Activated T-helper 1 cell treated with Interleukin-2 at 50 U/mL for 16 hours (primary cell): ENCODE results near the gene JPT2.
"Not testable (repeated sequence)": the region's sequence is repeated elsewhere in the genome, so short reads cannot be mapped to it uniquely, and the experiment has no call there.

Experiments
- DNase-seq: peaks from one replicate; pipeline ENCODE4 v3.0.0-alpha.2; 2020; ENCODE audit warnings: low read depth

JPT2 gene

DNA sequence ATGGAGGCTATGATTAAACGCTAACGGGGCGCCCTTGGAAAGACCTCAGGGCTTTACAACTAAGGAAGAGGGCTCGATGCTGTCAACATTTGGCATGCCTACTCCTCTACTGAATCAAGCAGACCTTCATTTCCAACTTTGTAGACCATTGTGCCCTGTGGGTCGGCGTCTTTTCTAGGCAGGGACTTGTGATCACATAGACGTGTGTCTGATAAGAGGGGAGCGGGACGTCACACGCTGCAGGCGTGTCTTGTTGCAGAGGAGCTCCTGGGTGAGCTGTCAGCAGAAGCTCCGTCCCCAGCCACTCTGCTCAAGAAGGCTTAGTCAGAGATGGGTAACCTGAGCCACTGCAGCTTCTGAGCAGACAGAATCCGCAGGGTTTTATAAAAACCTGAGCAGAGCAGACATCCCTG, 30.7 kb downstream of the JPT2 start:
- no peak for DNase-seq

DNA sequence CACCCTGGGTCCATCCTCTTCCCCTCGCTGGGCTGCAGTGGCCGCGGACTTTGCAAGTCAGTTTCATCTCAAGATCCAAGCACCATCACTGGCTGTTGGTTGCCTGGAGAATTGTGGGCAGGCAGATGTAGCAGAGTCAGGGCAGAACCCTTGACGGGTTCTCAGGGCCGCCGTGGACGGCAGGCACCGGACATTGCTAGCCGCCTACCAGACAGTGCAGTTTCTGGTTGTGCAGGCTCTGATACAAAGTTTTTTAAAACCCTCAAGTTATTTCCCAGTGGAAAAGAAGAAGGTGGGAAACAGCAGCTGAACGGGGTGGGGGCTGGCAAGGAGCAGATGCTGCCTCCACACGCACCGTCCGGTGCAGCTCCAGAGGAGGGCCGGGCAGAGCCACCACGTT, 31.3 kb downstream of the JPT2 start:
- DNase-seq: no peak

DNA sequence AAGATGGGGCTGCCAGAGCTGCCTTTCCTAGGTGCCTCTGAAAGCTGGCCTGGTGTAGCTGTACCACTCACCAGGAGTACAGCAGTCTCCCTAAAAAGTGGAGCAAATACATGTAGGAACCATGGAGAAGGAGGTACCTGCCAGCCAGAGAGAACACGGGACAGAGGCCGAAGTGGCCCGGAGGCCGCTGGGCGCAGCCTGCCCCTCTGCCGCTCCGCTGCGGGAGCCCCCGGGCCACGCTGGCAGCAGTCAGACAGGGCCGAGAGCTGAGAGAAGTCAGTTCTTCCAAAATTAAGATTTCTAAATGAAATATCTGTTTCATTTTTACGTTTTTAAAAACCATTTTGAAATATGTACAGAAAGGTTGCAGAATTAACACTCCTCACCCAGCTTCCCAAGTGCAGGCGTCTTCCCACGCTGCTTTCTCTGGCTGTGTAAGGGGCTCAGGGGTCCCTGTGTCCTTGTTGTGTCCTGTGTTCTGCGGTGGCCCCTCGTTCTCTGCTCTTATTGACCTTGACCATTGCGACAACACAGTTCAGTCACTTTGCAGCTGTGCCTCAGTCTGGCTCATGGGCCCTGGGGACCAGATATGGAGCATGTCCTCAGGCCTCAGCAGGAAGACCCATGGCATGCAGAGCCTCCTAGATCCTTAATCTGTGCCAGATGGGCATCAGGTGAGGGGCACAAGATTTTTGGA, 32.9 kb downstream of the JPT2 start:
- DNase-seq: no peak

DNA sequence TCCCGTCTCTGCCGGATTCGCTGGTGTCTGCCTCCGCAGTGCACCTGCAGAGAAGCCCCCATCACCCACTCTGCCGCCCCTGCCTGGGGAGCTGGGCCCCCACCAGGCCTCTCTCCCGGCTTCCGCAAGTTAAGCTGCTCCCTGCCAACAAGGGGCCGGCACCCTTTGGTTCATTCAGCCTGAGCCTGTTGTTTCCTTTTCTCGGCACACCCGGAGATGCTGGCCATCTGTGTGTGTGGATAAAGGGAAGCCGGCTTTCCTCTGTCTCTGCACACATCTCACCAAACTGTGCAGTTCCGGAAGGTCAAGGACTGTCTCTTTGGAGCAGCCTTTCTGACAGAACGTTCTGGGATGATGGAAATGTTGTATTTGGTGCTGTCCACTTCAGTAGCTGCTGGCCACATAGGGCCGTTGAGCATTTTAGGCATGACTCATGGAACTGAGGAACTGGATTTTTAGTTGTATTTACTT, 34.7 kb downstream of the JPT2 start:
- DNase-seq: no peak

DNA sequence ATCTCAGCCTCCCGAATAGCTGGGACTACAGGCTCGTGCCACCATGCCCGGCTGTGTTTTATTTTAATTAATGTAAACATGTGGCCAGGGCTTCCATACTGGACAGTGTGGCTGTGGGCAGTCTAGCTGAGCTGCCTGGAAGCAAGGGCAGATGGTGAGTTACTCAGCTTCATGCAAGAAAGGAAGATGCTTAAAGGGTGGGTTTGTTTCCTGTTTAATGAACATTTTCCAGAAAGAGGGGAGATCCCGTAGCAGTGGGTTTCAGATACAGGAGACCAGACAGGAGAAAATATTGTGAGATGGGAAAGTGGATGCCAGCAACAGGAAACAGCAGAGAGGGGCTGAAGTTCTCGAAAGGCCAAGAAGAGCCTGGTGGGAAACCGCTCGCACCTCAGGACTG, 35.3 kb downstream of the JPT2 start:
- no peak for DNase-seq

DNA sequence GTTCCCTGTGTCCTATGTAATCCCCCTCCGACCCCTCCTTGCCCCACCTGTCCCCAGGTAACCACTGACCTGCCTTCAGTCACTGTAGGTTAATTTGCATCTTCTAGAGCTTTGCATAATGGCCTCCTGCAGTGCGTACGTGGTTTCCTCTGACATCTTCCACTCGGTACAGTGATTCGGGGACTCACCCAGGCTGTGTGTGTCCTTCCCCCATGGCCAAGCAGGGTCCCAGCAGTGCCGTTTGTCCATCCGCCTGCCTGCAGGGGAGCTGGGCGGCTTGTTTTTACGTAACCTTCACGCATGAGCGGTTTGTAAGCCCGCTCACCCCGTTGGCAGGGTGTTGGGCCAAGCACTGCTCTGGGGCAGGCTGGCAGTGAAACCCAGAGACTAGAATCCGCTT, 35.9 kb downstream of the JPT2 start:
- no peak for DNase-seq

DNA sequence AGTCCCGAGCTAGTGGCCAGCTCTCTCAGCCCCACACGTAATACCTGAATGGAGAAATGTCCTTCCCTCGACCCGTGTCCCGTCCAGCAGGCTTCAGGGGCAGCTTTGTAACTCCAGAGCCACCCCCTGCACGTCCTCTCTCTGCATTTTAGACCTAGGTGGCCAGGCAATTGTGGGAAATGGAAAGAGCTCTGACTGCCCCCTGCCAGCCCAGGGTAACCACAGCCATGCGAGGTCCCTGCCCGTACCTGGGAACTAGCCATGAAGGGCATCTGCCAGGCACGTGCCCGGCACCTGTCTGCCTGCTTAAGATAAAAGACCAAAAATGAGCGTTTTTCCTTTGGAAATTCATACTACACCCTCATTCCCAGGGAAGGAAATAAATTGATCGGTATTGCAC, 37.1 kb downstream of the JPT2 start:
- DNase-seq: no peak

DNA sequence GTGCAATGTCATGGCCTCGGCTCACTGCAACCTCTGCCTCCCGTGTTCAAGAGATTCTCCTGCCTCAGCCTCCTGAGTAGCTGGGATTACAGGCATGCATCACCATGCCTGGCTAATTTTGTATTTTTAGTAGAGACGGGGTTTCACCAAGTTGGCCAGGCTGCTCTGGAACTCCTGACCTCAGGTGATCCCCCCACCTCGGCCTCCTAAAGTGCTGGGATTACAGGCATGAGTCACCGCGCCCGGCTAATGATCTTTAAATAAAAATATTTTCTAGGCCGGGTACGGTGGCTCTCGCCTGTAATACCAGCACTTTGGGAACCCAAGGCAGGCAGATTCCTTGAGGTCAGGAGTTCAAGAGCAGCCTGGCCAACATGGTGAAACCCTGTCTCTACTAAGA, 40.2 kb downstream of the JPT2 start:
- DNase-seq: not testable (repeated sequence)

DNA sequence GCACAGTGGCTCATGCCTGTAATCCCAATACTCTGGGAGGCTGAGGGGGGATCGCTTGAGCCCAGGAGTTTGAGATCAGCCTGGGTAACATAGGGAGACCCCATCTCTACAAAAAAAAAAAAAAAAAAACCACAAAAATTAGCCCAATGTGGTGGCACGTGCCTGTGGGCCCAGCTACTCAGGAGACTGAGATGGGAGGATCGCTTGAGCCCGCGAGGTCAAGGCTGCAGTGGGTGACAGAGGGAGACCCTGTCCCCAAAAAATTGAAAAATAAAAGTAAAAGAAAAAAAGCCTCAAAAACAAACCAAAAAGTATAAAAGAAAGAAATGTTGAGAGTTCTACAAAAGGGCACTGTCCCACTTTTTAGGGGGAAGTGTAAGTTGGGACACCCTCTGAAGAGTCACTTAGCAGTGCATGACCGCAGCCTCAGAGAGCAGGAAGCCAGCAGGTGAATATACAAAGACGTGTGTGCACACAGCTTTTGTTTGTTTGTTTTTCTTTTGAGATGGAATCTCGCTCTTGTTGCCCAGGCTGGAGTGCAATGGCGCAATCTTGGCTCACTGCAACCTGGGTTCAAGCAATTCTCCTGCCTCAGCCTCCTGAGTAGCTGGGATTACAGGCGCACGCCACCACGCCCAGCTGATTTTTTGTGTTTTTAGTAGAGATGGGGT, 41.6 kb downstream of the JPT2 start:
- not testable (repeated sequence) for DNase-seq

DNA sequence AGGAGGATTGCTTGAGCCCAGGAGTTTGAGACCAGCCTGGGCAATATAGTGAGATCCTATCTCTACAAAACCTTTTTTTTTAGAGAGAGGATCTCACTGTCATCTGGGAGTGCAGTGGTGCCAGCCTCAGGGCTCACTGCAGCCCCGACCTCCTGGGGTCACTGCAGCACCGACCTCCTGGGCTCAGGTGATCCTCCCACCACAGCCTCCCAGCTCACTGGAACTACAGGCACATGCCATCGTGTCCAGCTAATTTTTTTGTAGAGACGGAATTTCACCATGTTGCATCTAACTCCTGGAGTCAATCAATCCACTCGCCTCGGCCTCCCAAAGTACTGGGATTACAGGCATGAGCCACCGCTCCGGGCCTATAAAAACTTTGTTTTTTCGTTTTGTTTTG, 43.3 kb downstream of the JPT2 start:
- no peak for DNase-seq

DNA sequence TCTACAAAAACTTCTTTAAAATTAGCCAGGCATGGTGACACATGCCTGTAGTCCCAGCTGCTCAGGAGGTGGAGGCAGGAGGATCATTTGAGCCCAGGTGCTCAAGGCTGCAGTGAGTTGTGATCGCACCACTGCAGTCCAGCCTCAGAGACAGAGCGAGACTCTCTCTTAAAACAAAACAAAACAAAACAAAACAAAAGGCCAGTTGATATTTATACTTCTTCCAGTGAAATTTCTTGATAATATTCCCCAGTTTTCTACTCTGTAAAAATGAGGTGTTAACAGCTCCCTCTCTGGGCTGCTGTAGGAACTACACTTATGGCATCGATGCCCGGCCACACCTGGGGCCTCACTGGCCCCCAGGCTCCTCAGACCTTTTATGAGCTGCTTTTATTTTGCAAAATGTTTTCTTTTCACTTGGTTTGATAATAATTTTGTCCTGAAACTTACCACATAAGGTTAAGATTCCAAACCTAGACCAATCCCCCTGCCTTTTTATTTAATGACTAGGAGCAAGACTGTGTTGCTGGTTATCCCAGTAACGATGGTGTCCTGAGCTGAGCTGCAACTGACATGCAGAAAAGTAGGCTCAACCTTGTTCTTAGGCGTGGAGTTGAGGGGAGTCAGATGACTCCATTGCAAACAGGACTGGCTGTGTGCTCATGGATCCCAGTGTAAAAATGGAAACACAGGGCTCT, 45.5 kb downstream of the JPT2 start:
- peak; percentile 17 for DNase-seq

DNA sequence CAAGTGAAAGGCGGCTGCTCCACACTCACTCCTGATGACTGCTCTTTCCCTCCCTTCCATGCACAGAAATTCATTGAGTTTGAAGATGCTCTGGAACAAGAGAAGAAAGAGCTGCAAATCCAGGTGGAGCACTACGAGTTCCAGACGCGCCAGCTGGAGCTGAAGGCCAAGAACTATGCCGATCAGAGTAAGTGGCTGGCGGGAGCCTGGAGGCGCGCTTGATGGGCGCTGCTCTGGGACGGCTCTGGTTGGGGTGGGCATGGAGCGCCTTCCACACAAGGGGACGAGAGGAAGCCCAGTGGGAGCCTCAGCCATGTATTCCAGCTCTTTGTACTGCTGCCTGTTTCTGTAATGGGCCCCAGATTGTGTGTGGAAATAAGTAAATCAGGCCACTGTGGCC, 46.4 kb downstream of the JPT2 start:
- DNase-seq: no peak

DNA sequence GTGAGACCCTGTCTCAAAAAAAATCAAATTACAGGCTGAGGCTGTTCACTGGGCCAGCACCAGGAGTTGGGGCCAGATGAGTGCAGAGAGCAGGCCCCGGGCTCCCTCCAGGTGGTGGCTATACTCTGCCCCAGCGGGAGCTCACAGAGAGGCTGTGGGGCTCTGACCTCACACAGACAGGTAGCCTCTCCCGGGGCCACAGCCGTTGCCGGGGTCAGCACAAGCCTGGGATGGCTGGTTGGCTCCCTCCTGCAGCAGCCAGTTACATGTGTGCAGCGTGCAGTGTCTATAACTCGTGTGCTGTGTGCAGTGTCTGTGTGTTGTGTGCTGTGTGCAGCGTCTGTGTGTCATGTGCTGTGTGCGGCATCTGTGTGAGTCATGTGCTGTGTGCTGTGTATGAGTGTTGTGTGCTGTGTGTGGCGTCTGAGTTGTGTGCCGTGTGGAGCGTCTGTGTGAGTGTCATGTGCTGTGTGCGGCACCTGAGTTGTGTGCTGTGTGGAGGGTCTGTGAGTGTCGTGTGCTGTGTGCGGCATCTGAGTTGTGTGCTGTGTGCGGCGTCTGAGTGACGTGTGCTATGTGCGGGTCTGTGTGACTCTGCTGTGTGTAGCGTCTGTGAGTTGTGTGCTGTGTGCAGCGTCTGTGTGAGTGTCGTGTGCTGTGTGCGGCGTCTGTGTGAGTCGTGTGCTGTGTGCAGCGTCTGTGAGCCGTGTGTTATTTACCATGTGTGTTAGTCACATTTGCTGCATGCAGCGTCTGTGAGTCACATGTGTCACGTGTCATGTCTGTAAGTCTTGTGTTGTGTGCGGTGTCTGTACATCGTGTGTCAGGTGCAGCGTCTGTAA, 48.8 kb downstream of the JPT2 start:
- no peak for DNase-seq

DNA sequence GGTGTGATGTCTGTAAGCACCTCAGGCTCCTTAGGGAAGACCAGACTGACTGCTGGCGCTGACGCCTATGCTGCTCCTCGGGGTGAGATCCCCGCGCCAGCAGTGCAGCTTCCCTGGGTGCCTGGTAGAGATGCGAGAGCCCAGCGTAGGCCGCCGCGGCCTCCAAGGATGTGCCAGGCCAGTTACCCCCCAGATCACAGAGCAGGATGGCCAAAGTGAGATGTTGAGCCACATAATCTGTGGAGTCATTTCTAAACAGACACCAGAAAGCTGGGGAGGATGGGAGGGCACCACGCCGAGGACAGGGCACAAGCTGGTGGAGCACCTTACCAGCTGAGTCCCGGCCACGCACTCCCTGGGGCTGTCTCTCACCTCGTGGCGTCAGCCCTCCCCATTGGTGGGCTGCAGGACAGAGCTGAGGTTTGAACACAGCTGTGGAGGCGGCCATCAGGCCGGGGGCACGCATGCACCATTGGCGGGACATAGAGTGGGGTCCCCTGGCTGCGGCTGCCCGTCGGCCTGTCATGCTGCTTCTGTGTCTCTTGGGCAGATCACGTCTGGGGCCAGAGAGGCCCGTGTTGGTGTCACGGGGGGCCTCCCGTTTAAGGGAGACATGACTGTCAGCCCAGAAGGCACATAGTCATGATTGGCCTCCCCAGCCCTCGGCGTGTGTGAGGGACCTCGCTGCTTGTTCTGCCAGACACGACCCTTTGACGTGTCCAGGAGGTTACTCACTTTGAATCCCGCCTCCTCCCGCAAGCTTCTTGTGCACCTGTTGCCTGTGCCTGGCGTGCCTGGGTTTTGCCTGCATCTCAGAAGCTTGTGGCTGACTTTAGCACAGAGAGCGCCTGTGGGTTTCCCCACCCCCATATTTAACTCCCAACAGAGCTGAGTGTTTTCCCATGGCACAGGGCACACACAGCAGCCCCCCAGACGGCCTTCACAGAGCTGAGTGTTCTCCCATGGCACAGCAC, 49.9 kb downstream of the JPT2 start:
- DNase-seq: no peak

DNA sequence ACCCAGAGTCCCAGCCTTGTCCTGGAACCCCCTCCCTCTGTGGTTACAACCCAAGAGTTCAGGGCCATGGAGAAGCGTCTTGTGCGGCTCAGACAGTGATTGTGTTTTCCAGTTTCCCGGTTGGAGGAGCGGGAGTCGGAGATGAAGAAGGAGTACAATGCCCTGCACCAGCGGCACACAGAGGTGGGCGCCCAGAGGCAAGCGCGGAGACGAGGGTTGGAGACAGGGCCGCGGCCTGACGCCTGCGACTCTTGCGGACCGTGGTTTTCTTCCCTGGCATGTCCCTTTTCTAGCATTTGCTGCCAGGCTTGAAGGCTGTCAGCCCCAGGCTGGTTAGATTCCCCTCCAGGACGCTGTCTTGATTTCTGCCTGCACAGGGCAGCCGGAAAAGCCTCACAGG, 50.9 kb downstream of the JPT2 start:
- no peak for DNase-seq

DNA sequence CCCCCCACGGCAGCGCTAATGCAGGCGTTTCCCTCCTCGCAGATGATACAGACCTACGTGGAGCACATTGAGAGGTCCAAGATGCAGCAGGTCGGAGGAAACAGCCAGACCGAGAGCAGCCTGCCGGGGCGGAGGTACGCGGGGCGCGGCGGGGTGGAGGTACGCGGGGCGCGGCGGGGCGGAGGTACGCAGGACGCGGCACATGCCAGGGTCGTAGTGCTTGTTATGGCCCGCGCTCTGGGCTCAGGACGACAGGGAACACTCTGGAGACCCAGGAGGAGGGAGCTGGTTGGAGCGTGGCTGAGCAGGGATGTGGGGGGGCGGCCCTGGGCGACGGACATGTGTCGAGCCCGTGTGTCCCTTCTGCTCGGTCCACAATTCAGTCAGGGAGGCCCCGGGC, 51.4 kb downstream of the JPT2 start:
- no peak for DNase-seq

DNA sequence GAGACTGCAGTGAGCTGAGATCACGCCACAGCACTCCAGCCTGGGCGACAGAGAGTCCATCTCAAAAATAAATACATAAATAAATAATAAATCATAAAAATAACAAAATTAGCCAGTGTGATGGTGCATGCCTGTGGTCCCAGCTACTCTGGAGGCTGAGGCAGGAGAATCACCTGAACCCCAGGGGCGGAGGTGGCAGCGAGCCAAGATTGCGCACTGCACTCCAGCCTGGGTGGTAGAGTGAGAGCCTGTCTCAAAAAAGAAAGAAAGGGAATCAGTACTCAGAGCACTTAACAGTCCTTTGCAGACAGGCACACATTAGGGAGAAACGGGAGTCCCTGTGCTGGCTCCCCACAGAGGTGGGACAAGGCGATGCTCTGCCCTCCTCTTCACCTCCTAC, 53.0 kb downstream of the JPT2 start:
- DNase-seq: no peak

DNA sequence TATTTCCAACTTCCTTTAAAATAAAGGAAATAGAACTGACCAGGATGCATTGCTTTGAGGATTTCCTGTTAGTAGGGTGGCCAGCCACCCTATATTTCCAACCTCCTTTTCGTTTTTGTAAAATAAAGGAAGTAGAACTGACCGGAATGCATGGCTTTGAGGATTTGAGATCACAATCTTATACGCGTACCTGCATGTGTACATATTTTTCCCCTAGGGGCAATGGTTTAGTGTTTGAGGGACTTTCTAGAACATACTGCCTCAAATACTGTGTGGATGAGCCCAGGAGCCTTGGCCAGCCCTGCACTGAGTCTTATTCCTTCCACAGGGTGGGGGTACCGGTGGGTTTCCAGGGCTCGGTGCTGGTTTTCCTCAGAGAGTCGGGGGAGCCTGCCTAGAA, 53.5 kb downstream of the JPT2 start:
- DNase-seq: no peak

DNA sequence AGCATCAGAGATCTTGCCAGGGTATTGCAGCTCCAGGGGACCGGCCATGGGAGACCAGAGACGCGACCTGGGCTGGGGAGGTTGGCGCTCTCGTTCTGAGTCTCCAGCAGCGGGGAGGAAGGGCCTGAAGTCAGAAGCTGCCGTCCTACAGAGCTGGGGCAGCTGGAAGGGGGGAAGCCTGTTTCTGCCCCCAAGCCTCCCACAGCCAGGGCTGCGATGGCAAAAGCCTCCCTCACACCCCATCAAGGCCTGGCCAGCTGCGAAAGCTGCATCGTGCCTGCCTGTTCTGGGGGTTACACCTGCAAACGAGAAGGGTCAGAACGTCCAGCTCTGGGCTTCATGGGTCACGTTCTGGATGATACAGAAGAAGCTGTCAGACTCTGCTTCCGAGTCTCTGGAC, 54.0 kb downstream of the JPT2 start:
- no peak for DNase-seq

DNA sequence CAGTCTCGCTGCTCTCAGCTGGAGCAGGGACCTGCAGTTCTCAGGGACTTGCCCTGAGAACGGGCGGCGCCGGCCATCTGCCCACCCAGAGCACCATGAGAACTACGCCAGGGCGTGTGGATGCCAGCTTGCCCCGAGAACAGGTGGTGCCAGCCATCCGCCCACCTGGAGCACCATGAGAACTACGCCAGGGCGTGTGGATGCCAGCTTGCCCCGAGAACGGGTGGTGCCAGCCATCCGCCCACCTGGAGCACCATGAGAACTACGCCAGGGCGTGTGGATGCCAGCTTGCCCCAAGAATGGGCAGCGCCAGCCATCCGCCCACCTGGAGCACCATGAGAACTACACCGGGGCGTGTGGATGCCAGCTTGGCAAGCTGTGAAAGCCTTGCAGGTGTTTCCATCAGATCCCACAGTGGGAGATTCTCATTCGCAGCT, 54.5 kb downstream of the JPT2 start:
- DNase-seq: not testable (repeated sequence)

DNA sequence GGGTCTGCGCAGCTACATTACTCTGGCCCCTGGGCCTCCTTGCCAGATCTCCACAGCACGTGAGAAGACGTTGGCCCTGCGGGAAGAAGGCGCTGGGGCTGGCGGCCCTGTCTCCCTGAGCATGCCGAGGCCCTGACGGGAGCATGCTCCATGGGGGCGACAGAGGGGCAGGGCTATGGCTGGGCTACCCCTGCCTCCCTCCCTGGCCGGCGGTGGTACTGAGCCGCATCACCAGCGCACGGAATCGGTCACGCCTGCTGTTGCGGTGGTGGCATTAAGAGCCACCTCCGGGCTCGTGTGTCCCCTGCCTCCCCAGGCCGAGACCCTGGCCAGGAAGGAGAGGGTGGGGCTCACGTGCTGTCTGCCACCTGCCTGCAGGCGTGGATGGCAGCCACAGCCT, 56.0 kb downstream of the JPT2 start:
- DNase-seq: no peak
